Measurements from ENCODE around the gene CALHM2.

Gene CALHM2
- 15.7 to 25.9 (median 24.9) reads per million in 3 donors for total RNA-seq

GRCh38 chr10:103451831-103452505 lies at the start of gene CALHM2:
Gene CALHM2, minus strand, starts transcription at chr10:103452370. Its CDS starts 2,429 bp downstream, at chr10:103449941.
- Histone ChIP-seq H3K9me3 (ENCODE audit: control insufficient read depth, low read length) (no peaks in the 10 kb centered on the region), H3K36me3 (ENCODE audit: control insufficient read depth, insufficient read depth, low read length) (peaks cover 18% of the 10 kb centered on the region), H3K4me3 (ENCODE audit: insufficient read depth, low read depth, low read length, poor library complexity, severe bottlenecking) (peak within 1 kb of the TSS; percentile 94), H3K27ac (ENCODE audit: insufficient read depth, low read length, poor library complexity, severe bottlenecking) (peak within 1 kb of the TSS; percentile 61), H3K4me1 (ENCODE audit: control insufficient read depth, insufficient read depth, low read length, poor library complexity, severe bottlenecking) (peaks cover 30% of the 10 kb centered on the region), H3K27me3 (replicated peaks; ENCODE audit: control insufficient read depth, insufficient read depth, low read length, poor library complexity, severe bottlenecking) (no peaks in the 10 kb centered on the region)
- DNase-seq: peak in 2 of 3 donors; percentile 17 to 19

- DNase-seq: no peak
- Histone ChIP-seq H3K9me3 (ENCODE audit: control insufficient read depth, low read length) (no peaks in the 10 kb centered on the region), H3K36me3 (ENCODE audit: control insufficient read depth, insufficient read depth, low read length) (no peaks in the 10 kb centered on the region), H3K4me1 (ENCODE audit: control insufficient read depth, insufficient read depth, low read length, poor library complexity, severe bottlenecking) (peaks cover 4% of the 10 kb centered on the region), H3K27me3 (replicated peaks; ENCODE audit: control insufficient read depth, insufficient read depth, low read length, poor library complexity, severe bottlenecking) (no peaks in the 10 kb centered on the region), H3K4me3 (ENCODE audit: insufficient read depth, low read depth, low read length, poor library complexity, severe bottlenecking) (no peak overlapping the region), H3K27ac (ENCODE audit: insufficient read depth, low read length, poor library complexity, severe bottlenecking) (no peak overlapping the region)
Observed at GRCh38 chr10:103501186-103501585, 49.0 kb upstream of the CALHM2 start.

- Histone ChIP-seq H3K4me1 (ENCODE audit: control insufficient read depth, insufficient read depth, low read length, poor library complexity, severe bottlenecking) (peaks cover 4% of the 10 kb centered on the region), H3K36me3 (ENCODE audit: control insufficient read depth, insufficient read depth, low read length) (no peaks in the 10 kb centered on the region), H3K9me3 (ENCODE audit: control insufficient read depth, low read length) (no peaks in the 10 kb centered on the region), H3K27me3 (replicated peaks; ENCODE audit: control insufficient read depth, insufficient read depth, low read length, poor library complexity, severe bottlenecking) (no peaks in the 10 kb centered on the region), H3K4me3 (ENCODE audit: insufficient read depth, low read depth, low read length, poor library complexity, severe bottlenecking) (no peak overlapping the region), H3K27ac (ENCODE audit: insufficient read depth, low read length, poor library complexity, severe bottlenecking) (no peak overlapping the region)
- DNase-seq: no peak
Observed at GRCh38 chr10:103500481-103500880, 48.3 kb upstream of the CALHM2 start.

- H3K4me1 ChIP-seq (ENCODE audit: control insufficient read depth, insufficient read depth, low read length, poor library complexity, severe bottlenecking): peaks cover 4% of the 10 kb centered on the region
- DNase-seq: no peak
- H3K4me3 ChIP-seq (ENCODE audit: insufficient read depth, low read depth, low read length, poor library complexity, severe bottlenecking): no peak overlapping the region
- no peak overlapping the region for H3K27ac ChIP-seq (ENCODE audit: insufficient read depth, low read length, poor library complexity, severe bottlenecking)
- no peaks in the 10 kb centered on the region for H3K36me3 ChIP-seq (ENCODE audit: control insufficient read depth, insufficient read depth, low read length)
- no peaks in the 10 kb centered on the region for H3K9me3 ChIP-seq (ENCODE audit: control insufficient read depth, low read length)
- H3K27me3 ChIP-seq (replicated peaks; ENCODE audit: control insufficient read depth, insufficient read depth, low read length, poor library complexity, severe bottlenecking): peaks cover 2% of the 10 kb centered on the region
Observed at GRCh38 chr10:103499881-103500280, 47.7 kb upstream of the CALHM2 start.

- DNase-seq: no peak
- Histone ChIP-seq H3K27ac (ENCODE audit: insufficient read depth, low read length, poor library complexity, severe bottlenecking) (no peak overlapping the region), H3K4me3 (ENCODE audit: insufficient read depth, low read depth, low read length, poor library complexity, severe bottlenecking) (no peak overlapping the region), H3K27me3 (replicated peaks; ENCODE audit: control insufficient read depth, insufficient read depth, low read length, poor library complexity, severe bottlenecking) (peaks cover 10% of the 10 kb centered on the region), H3K36me3 (ENCODE audit: control insufficient read depth, insufficient read depth, low read length) (no peaks in the 10 kb centered on the region), H3K9me3 (ENCODE audit: control insufficient read depth, low read length) (no peaks in the 10 kb centered on the region), H3K4me1 (ENCODE audit: control insufficient read depth, insufficient read depth, low read length, poor library complexity, severe bottlenecking) (peaks cover 5% of the 10 kb centered on the region)
Observed at GRCh38 chr10:103498936-103499638, 46.9 kb upstream of the CALHM2 start.

- no peaks in the 10 kb centered on the region for H3K9me3 ChIP-seq (ENCODE audit: control insufficient read depth, low read length)
- H3K4me1 ChIP-seq (ENCODE audit: control insufficient read depth, insufficient read depth, low read length, poor library complexity, severe bottlenecking): peaks cover 9% of the 10 kb centered on the region
- no peaks in the 10 kb centered on the region for H3K36me3 ChIP-seq (ENCODE audit: control insufficient read depth, insufficient read depth, low read length)
- no peak overlapping the region for H3K27ac ChIP-seq (ENCODE audit: insufficient read depth, low read length, poor library complexity, severe bottlenecking)
- H3K4me3 ChIP-seq (ENCODE audit: insufficient read depth, low read depth, low read length, poor library complexity, severe bottlenecking): no peak overlapping the region
- H3K27me3 ChIP-seq (replicated peaks; ENCODE audit: control insufficient read depth, insufficient read depth, low read length, poor library complexity, severe bottlenecking): peaks cover 12% of the 10 kb centered on the region
- no peak for DNase-seq
Observed at GRCh38 chr10:103497161-103497915, 45.2 kb upstream of the CALHM2 start.

GRCh38 chr10:103495321-103495720 lies 43.2 kb upstream of the CALHM2 start:
- H3K4me1 ChIP-seq (ENCODE audit: control insufficient read depth, insufficient read depth, low read length, poor library complexity, severe bottlenecking): peaks cover 15% of the 10 kb centered on the region
- H3K27me3 ChIP-seq (replicated peaks; ENCODE audit: control insufficient read depth, insufficient read depth, low read length, poor library complexity, severe bottlenecking): peaks cover 12% of the 10 kb centered on the region
- DNase-seq: no peak
- H3K9me3 ChIP-seq (ENCODE audit: control insufficient read depth, low read length): no peaks in the 10 kb centered on the region
- H3K27ac ChIP-seq (ENCODE audit: insufficient read depth, low read length, poor library complexity, severe bottlenecking): no peak overlapping the region
- no peaks in the 10 kb centered on the region for H3K36me3 ChIP-seq (ENCODE audit: control insufficient read depth, insufficient read depth, low read length)
- no peak overlapping the region for H3K4me3 ChIP-seq (ENCODE audit: insufficient read depth, low read depth, low read length, poor library complexity, severe bottlenecking)

- Histone ChIP-seq H3K4me1 (ENCODE audit: control insufficient read depth, insufficient read depth, low read length, poor library complexity, severe bottlenecking) (peaks cover 15% of the 10 kb centered on the region), H3K27me3 (replicated peaks; ENCODE audit: control insufficient read depth, insufficient read depth, low read length, poor library complexity, severe bottlenecking) (peaks cover 12% of the 10 kb centered on the region), H3K36me3 (ENCODE audit: control insufficient read depth, insufficient read depth, low read length) (no peaks in the 10 kb centered on the region), H3K27ac (ENCODE audit: insufficient read depth, low read length, poor library complexity, severe bottlenecking) (no peak overlapping the region), H3K9me3 (ENCODE audit: control insufficient read depth, low read length) (no peaks in the 10 kb centered on the region), H3K4me3 (ENCODE audit: insufficient read depth, low read depth, low read length, poor library complexity, severe bottlenecking) (peak overlapping the region; percentile 54)
- no peak for DNase-seq
Observed at GRCh38 chr10:103493916-103494877, 42.0 kb upstream of the CALHM2 start.

GRCh38 chr10:103493362-103493915 lies 41.3 kb upstream of the CALHM2 start, which contains the start of gene NEURL1:
Gene NEURL1, plus strand, starts transcription at chr10:103493705. Its CDS starts 683 bp downstream, at chr10:103494388.
- H3K27me3 ChIP-seq (replicated peaks; ENCODE audit: control insufficient read depth, insufficient read depth, low read length, poor library complexity, severe bottlenecking): peaks cover 12% of the 10 kb centered on the region
- no peaks in the 10 kb centered on the region for H3K36me3 ChIP-seq (ENCODE audit: control insufficient read depth, insufficient read depth, low read length)
- peaks cover 15% of the 10 kb centered on the region for H3K4me1 ChIP-seq (ENCODE audit: control insufficient read depth, insufficient read depth, low read length, poor library complexity, severe bottlenecking)
- no peak within 1 kb of the TSS for H3K27ac ChIP-seq (ENCODE audit: insufficient read depth, low read length, poor library complexity, severe bottlenecking)
- H3K9me3 ChIP-seq (ENCODE audit: control insufficient read depth, low read length): no peaks in the 10 kb centered on the region
- H3K4me3 ChIP-seq (ENCODE audit: insufficient read depth, low read depth, low read length, poor library complexity, severe bottlenecking): peak within 1 kb of the TSS; percentile 54
- no peak for DNase-seq

Data from effector memory CD4-positive, alpha-beta T cell (primary cell).